GM12878 (cell line): ENCODE data around the gene ADM2. TPM values are rescaled to one million over a fixed set of nuclear protein-coding genes. Genes with fewer than 3 reads are reported as not detected.

Experiments used
- ATAC-seq: fragments of 200-7000 bp; cut with Tn5 transposase; 3 replicates; pipeline ENCODE4 v1.9.1; 2020; ENCODE audit warnings: mild to moderate bottlenecking, moderate library complexity
- BruUV-seq: library from RNA; stranded (reverse); fragments of 400-500 nt; replicated peaks from 2 replicates; lab custom pipeline; 2021; lab: Mats Ljungman, UMichigan
- CTCF ChIA-PET: fragments of 300-600 bp; sonication (Branson Sonifier 250); formaldehyde crosslinking; extraction: SDS; loops from one replicate; lab custom pipeline; 2021; ENCODE audit warnings: inconsistent platforms; lab: Yijun Ruan, JAX
- POLR2A ChIA-PET: fragments of 350-600 bp; formaldehyde crosslinking; extraction: SDS; loops from one replicate; lab custom pipeline; 2021; ENCODE audit warnings: inconsistent platforms; lab: Charles Lee
- RAD21 ChIA-PET: fragments of 300-600 bp; sonication (Branson Sonifier 250); formaldehyde crosslinking; loops from one replicate; lab custom pipeline; 2023; ENCODE audit warnings: antibody characterized with exemption; ENCODE audit not compliant: unreplicated experiment; lab: Charles Lee
- SMC1A ChIA-PET: fragments of 300-600 bp; sonication (Branson Sonifier 250); formaldehyde crosslinking; loops from one replicate; lab custom pipeline; 2023; ENCODE audit not compliant: unreplicated experiment, uncharacterized antibody; lab: Charles Lee
- DNase-seq: peaks from one replicate; pipeline ENCODE4 v3.0.0-alpha.2; 2011; ENCODE audit warnings: low read depth, low spot score
- FAIRE-seq: peaks from 3 replicates; lab custom pipeline; 2011; peaks lifted over from hg19 to GRCh38; lab: Jason Lieb, UNC
- H2AFZ ChIP-seq: 2 replicates; pipeline ENCODE4 v1.6.0; 2011; ENCODE audit warnings: low read depth, low read length, control low read depth; ENCODE audit not compliant: control insufficient read depth
- H3K27ac ChIP-seq: 2 replicates; pipeline ENCODE4 v1.5.1; 2011; ENCODE audit warnings: control low read depth; ENCODE audit not compliant: control insufficient read depth, insufficient read depth
- H3K27me3 ChIP-seq, 2 experiments: replicated peaks in 1 of 2; 2 replicates each; pipeline versions ENCODE4 v1.6.0 to v1.6.1; 2011; ENCODE audit warnings: low read length in 1 of 2; ENCODE audit not compliant: control insufficient read depth in 2 of 2, insufficient read depth in 2 of 2
- H3K36me3 ChIP-seq, 2 experiments: 2 replicates each; pipeline ENCODE4 v1.5.1; 2011; ENCODE audit warnings: low read length in 1 of 2; ENCODE audit not compliant: control insufficient read depth in 2 of 2, insufficient read depth in 2 of 2
- H3K4me1 ChIP-seq: 2 replicates; pipeline ENCODE4 v1.6.1; 2011; ENCODE audit warnings: mild to moderate bottlenecking, low read length, moderate library complexity, mixed read lengths; ENCODE audit not compliant: control insufficient read depth, insufficient read depth
- H3K4me2 ChIP-seq: 2 replicates; pipeline ENCODE4 v1.6.0; 2011; ENCODE audit warnings: control low read depth; ENCODE audit not compliant: control insufficient read depth, insufficient read depth
- H3K4me3 ChIP-seq: fragments of 200-600 bp; sonication (generic); 2 replicates; pipeline ENCODE4 v1.5.1; 2016
- H3K79me2 ChIP-seq: 2 replicates; pipeline ENCODE4 v1.6.0; 2011; ENCODE audit warnings: low read length; ENCODE audit not compliant: control insufficient read depth, insufficient read depth
- H3K9ac ChIP-seq: 2 replicates; pipeline ENCODE4 v1.8.0; 2011; ENCODE audit warnings: low read length, control low read depth, mixed read lengths; ENCODE audit not compliant: control insufficient read depth, insufficient read depth
- H3K9me3 ChIP-seq: replicated peaks from 3 replicates; pipeline ENCODE4 v1.5.1; 2011; ENCODE audit warnings: mild to moderate bottlenecking, low read length; ENCODE audit not compliant: control insufficient read depth, insufficient read depth
- H4K20me1 ChIP-seq: 2 replicates; pipeline ENCODE4 v1.6.0; 2011; ENCODE audit not compliant: control insufficient read depth, insufficient read depth
- CBFB ChIP-seq: IDR thresholded peaks from 2 replicates; pipeline ENCODE4 v1.6.1; 2016; ENCODE audit warnings: antibody characterized with exemption, low read depth
- EED ChIP-seq: sonication (generic); IDR thresholded peaks from 2 replicates; pipeline ENCODE4 v1.6.1; 2016; ENCODE audit warnings: antibody characterized with exemption, low read depth
- ETV6 ChIP-seq, 2 experiments: fragments of 450-650 bp in 1 of 2; IDR thresholded peaks in 1 of 2; conservative IDR thresholded peaks in 1 of 2; 2 replicates each; pipeline ENCODE4 v1.6.1; 2014; ENCODE audit warnings: antibody characterized with exemption in 1 of 2, borderline replicate concordance in 1 of 2, low read depth in 1 of 2, mild to moderate bottlenecking in 1 of 2, moderate library complexity in 1 of 2
- JUND ChIP-seq: IDR thresholded peaks from 2 replicates; pipeline ENCODE4 v1.6.1; 2012; ENCODE audit warnings: low read depth, mild to moderate bottlenecking, low read length, improper control_type of control experiment, moderate library complexity
- NFYA ChIP-seq: IDR thresholded peaks from 2 replicates; pipeline ENCODE4 v1.6.1; 2011; ENCODE audit warnings: low read depth, mild to moderate bottlenecking, low read length, improper control_type of control experiment, borderline replicate concordance
- PML ChIP-seq: IDR thresholded peaks from 2 replicates; pipeline ENCODE4 v1.6.1; 2012; ENCODE audit warnings: low read length, inconsistent platforms
- SIN3A ChIP-seq: IDR thresholded peaks from 2 replicates; pipeline ENCODE4 v1.6.1; 2012; ENCODE audit warnings: low read depth, low read length, improper control_type of control experiment
- ZNF274 ChIP-seq: IDR thresholded peaks from one replicate; pipeline ENCODE4 v1.8.0; 2011; ENCODE audit not compliant: insufficient read length, insufficient read depth
- ZSCAN29 ChIP-seq: fragments of 450-650 bp; IDR thresholded peaks from 2 replicates; pipeline ENCODE4 v1.6.1; 2017; ENCODE audit warnings: mild to moderate bottlenecking, moderate library complexity
- WGBS: methylation state at CpG from one replicate; pipeline ENCODE4 v1.1.6; 2016; ENCODE audit warnings: low lambda C conversion rate; ENCODE audit not compliant: insufficient replicate concordance, insufficient coverage; ENCODE audit errors: missing lambda C conversion rate; 5-methylcytosine and 5-hydroxymethylcytosine counted together
- in situ Hi-C: fragments of 300-500 bp; cut with MboI; formaldehyde crosslinking; loops from 9 replicates; pipeline ENCODE4 v1.14.3; 2018; ENCODE audit warnings: mixed read lengths
- intact Hi-C: fragments of 100-400 bp; cut with micrococcal nuclease; formaldehyde crosslinking; loops from one replicate; pipeline ENCODE4 v1.14.2; 2022; ENCODE audit not compliant: unreplicated experiment
- polyA plus RNA-seq, 11 experiments: library from polyadenylated mRNA; depleted of rRNA in 4 of 11; unstranded in 6 of 11; stranded (reverse) in 5 of 11; fragments of >200 nt; fragmentation: Nextera tagmentation in 4 of 11; fragmentation: Illumina TruSeq in 1 of 11; extraction: Ambion mirVana in 4 of 11; extraction: Trizol in 1 of 11; gene quantifications; 1 replicate in 1 of 11; 2 replicates in 10 of 11; pipeline versions ENCODE4 v1.2.1 to v1.2.3, GENCODE V29; 2011 to 2016; ENCODE audit warnings: inconsistent platforms in 2 of 11, missing spikeins in 2 of 11, low read depth in 1 of 11
- total RNA-seq, 4 experiments: library from RNA; depleted of rRNA in 3 of 4; stranded (reverse); fragments of >200 nt in 3 of 4; fragmentation: Illumina TruSeq in 1 of 4; extraction: Trizol in 1 of 4; gene quantifications; 2 replicates each; pipeline versions ENCODE4 v1.2.1 to v1.2.3, GENCODE V29; 2013 to 2021
- TF ChIP-seq, protein P1 (sequence below): IDR thresholded peaks from 2 replicates; pipeline ENCODE4 v1.6.1; 2012; ENCODE audit warnings: improper control_type of control experiment, low read depth, low read length; ENCODE audit not compliant: insufficient replicate concordance
- TF ChIP-seq, protein P2 (sequence below): fragments of 450-650 bp; IDR thresholded peaks from 2 replicates; pipeline ENCODE4 v1.6.1; 2018; ENCODE audit warnings: mild to moderate bottlenecking, low read depth, moderate library complexity; ENCODE audit not compliant: partially characterized antibody

Gene ADM2
- total and polyA plus RNA-seq, 10 of the 15 experiments (the other 5 are each of a cell fraction or from before 2014, with no cell fraction given) = 0.02 to 0.33 (median 0.12) TPM; not detected in 2

DNA sequence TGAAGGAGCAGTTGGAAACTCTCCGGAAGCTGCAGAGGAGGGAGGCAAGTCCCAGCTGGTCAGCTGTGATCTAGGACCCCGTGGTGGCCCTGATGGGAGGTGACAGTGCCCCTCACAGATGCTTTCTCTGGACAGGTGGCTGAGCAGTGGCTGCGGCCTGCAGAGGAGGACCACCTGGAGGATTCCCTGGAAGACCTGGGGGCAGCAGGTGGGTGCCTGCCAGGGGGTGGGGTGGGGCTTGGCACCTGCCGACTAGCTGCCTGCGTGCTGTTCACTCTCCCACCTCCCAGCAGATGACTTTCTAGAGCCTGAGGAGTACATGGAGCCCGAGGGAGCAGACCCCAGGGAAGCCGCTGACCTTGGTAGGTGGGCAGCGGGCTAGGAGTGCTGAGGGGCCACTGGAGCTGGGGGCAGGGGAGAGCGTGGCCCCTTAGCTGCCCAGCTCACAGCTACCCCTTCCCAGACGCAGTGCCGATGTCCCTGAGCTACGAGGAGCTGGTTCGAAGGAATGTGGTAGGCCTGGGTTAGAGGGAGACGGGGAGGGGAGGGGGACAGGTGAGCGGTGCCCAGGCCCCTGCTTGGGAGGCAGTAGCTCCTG, 41.0 kb downstream of the ADM2 start:
- Histone ChIP-seq H3K4me2 (no peak overlapping the region), H3K27ac (no peak overlapping the region), H3K4me1 (peaks cover 4% of the 10 kb centered on the region), H2AFZ (no peak overlapping the region), H3K79me2 (peaks cover 27% of the 10 kb centered on the region), H3K9ac (no peak overlapping the region), H3K9me3 (no peaks in the 10 kb centered on the region), H3K4me3 (no peak overlapping the region), H3K36me3 (peaks cover 5 to 45% of the 10 kb centered on the region in 2 experiments; a peak in 3 of 4 replicates), H4K20me1 (no peaks in the 10 kb centered on the region), H3K27me3 (no peaks in the 10 kb centered on the region)
- TF ChIP-seq EED (no peak), ZNF274 (no peak), ETV6 (conservative IDR thresholded peaks at IDR 0.05 in 1 of 2, IDR thresholded peaks at IDR 0.05 in 1 of 2; ENCODE audit: borderline replicate concordance in 1 of 2, low read depth in 1 of 2) (no peak), JUND (no peak), NFYA (no peak), CBFB (no peak), ZSCAN29 (no peak), PML (no peak), SIN3A (no peak)
- TF ChIP-seq, protein P1, sequence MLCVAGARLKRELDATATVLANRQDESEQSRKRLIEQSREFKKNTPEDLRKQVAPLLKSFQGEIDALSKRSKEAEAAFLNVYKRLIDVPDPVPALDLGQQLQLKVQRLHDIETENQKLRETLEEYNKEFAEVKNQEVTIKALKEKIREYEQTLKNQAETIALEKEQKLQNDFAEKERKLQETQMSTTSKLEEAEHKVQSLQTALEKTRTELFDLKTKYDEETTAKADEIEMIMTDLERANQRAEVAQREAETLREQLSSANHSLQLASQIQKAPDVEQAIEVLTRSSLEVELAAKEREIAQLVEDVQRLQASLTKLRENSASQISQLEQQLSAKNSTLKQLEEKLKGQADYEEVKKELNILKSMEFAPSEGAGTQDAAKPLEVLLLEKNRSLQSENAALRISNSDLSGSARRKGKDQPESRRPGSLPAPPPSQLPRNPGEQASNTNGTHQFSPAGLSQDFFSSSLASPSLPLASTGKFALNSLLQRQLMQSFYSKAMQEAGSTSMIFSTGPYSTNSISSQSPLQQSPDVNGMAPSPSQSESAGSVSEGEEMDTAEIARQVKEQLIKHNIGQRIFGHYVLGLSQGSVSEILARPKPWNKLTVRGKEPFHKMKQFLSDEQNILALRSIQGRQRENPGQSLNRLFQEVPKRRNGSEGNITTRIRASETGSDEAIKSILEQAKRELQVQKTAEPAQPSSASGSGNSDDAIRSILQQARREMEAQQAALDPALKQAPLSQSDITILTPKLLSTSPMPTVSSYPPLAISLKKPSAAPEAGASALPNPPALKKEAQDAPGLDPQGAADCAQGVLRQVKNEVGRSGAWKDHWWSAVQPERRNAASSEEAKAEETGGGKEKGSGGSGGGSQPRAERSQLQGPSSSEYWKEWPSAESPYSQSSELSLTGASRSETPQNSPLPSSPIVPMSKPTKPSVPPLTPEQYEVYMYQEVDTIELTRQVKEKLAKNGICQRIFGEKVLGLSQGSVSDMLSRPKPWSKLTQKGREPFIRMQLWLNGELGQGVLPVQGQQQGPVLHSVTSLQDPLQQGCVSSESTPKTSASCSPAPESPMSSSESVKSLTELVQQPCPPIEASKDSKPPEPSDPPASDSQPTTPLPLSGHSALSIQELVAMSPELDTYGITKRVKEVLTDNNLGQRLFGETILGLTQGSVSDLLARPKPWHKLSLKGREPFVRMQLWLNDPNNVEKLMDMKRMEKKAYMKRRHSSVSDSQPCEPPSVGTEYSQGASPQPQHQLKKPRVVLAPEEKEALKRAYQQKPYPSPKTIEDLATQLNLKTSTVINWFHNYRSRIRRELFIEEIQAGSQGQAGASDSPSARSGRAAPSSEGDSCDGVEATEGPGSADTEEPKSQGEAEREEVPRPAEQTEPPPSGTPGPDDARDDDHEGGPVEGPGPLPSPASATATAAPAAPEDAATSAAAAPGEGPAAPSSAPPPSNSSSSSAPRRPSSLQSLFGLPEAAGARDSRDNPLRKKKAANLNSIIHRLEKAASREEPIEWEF = no peak
- TF ChIP-seq, protein P2, sequence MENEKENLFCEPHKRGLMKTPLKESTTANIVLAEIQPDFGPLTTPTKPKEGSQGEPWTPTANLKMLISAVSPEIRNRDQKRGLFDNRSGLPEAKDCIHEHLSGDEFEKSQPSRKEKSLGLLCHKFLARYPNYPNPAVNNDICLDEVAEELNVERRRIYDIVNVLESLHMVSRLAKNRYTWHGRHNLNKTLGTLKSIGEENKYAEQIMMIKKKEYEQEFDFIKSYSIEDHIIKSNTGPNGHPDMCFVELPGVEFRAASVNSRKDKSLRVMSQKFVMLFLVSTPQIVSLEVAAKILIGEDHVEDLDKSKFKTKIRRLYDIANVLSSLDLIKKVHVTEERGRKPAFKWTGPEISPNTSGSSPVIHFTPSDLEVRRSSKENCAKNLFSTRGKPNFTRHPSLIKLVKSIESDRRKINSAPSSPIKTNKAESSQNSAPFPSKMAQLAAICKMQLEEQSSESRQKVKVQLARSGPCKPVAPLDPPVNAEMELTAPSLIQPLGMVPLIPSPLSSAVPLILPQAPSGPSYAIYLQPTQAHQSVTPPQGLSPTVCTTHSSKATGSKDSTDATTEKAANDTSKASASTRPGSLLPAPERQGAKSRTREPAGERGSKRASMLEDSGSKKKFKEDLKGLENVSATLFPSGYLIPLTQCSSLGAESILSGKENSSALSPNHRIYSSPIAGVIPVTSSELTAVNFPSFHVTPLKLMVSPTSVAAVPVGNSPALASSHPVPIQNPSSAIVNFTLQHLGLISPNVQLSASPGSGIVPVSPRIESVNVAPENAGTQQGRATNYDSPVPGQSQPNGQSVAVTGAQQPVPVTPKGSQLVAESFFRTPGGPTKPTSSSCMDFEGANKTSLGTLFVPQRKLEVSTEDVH = no peak
- ChIA-PET RAD21 (interaction anchor here (1.2 to 4.4 kb wide), 2 partner anchors 13 to 99 kb away, joined by 3 to 64 read pairs; partner anchors contain the start of genes LMF2 and NCAPH2), POLR2A (interaction anchor here (4.9 kb wide), 1 partner anchor 13 kb away, joined by 84 read pairs; the partner anchor contains the start of genes LMF2 and NCAPH2), SMC1A (interaction anchor here (1.2 kb wide), 1 partner anchor 13 kb away, joined by 3 read pairs; no protein-coding TSS in a partner anchor), CTCF (interaction anchor here (1.5 kb wide), 1 partner anchor 13 kb away, joined by 4 read pairs; no protein-coding TSS in a partner anchor)
- intact Hi-C loops = no loop called here
- DNase-seq = no peak
- 97% methylated on average over 13 of the region's 15 CpGs for WGBS
- BruUV-seq = no TSS peak
- no peak for ATAC-seq
- in situ Hi-C loops = no loop called here
- FAIRE-seq = no peak
